ENCODE data around the gene GNAT1.
"Not testable (repeated sequence)": the region's sequence is repeated elsewhere in the genome, so short reads cannot be mapped to it uniquely, and the experiment has no call there.

The GNAT1 gene

DNA sequence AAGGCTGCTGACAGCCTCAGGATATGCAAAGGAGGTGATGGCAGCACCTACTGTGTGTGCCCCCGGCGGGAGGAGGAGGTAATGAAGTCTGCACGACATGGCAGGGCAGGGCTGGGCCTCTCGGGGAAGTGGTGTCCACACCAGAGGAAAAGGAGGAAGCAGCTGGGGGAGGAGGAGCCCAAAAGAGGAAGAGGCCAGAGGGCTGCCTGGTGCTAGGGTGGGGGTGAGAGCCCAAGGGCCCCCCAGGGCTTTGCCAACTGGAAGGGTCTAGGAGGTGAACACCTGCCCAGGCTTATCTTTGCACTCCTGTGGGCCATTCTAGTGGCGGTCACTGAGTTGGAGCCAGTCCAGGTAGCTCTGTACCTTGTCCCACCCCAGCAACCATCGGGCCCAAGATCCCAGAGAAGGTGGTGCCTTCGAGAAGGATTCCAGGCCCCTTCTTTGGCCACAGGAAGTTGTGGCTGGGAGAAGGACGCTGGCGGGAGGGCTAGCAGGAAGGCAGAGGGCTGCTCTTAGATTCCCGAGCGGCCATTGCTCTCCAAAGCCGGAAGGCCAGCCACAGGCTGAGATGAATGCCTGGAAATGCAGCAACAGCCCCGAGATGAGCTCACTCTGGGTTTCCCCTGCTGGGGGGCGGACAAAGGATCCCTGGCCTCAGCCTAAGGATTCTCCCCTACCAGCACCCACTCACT, 51.6 kb downstream of the GNAT1 start:
- DNase-seq, result no peak

DNA sequence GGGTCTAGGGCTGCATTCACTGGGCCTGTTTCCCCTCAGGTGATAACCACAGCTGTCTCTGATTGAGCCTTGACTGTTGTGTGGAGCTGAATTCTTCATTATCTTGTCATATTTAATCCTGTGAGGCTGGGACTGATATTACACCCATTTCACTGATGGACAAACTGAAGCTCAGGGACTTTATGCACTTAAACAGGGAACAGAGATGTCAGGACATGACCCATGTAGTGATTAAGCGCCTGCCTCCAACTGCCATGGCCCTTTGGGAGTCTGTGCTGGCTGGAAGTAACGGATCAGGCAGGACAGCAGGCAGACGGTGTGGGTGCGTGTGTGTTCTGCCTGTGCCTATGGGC, 52.1 kb downstream of the GNAT1 start:
- DNase-seq, result no peak

DNA sequence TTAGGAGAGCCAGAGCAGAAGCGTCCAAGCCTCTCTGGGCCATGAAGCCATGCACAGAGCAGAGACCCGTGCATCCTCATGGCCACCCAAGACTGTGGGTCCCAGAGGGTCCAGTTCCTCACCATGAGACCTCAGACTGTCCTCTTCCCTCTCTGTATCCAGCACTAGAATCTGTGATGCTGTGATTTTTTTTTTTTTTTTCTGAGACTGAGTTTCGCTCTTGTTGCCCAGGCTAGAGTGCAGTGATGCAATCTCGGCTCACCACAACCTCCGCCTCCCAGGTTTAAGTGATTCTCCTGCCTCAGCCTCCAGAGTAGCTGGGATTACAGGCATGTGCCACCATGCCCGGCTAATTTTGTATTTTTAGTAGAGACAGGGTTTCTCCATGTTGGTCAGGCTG, 53.4 kb downstream of the GNAT1 start:
- not testable (repeated sequence) for DNase-seq

DNA sequence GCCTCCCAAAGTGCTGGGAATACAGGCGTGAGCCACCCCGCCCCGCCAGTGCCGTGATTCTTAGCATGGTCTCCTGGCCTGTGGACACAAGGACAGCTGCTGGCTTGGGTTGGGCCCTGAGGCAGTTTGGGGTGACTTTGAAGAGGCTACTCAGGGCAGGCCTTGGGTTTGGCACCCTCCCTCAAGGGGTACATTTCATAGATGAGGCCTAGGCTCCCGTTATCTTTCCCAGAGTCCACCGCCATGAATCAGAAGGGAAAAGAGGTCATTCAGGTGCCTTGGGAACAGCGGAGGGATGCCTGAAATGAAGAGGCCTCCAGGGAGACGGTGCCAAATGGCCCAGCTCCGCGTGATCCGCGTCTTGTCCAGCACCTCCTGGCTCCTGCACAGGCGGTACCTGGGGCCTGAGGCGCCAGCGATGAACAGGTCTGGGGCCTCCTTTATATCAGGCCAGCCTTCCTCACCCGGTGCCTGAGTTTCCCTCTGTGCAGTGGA, 53.9 kb downstream of the GNAT1 start:
- no peak for DNase-seq

DNA sequence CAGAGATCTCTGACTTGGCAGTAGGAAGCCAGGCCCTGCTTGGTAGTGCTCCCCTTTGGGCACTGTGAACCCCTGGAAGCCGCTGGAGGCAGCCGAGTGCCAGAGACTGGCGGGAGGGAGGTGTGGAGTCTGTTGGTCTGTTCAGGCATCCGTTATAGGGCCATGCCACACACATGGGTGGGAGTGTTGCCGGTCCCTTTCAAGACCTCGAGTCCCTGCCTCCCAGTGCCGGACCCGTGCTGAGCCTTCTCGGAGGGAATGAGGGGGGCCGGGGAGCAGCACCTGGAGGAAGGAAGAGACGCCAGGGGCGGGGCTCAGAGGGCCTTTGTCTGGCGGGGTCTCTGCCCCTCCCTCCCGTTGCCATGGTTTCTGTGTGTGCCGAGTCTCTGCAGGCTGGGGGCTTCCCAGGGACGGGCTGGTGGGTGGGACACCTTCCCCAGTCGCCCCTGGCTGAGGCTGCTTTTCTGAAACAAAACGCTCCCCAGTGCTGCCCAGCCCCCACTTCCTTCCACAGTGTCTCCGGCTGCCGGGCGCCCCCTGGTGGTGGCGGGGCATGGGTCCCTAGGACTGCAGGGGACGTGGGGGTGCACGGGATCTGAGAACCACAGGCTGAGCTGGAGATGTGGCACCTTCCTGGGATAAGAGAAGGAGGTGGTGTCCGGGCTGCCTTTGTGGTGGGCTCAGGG, 54.6 kb downstream of the GNAT1 start:
- peak; percentile 89 for DNase-seq

DNA sequence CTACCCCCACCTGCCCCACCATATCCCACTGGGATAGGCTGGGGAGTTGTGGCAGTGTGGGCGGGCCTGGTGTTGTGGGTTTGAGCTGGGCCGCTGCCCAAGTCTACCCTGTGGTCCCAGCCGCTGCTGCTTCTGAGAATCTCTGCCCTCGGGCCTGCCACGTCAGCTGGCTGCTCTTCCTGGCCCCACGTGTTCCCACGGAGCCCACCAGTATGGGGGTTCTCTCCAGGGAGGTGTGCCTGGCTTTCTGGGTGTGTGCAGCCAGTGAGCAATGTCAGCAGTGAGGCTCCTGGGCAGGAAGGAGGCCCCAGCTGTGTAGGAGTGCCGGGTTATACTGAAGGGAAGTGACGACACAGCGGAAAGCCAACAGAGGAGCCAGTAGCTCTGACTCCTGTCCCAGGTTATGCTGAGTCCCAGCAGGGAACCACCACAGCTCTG, 55.1 kb downstream of the GNAT1 start:
- DNase-seq, result no peak
